HepG2 (cell line): ENCODE data around the gene TRPM1. TPM values are rescaled to one million over a fixed set of nuclear protein-coding genes. Genes with fewer than 3 reads are reported as not detected.

ENCODE experiments used
- ATAC-seq: fragments of 200-7000 bp; cut with Tn5 transposase; 3 replicates; pipeline ENCODE4 v1.9.1; 2020; ENCODE audit warnings: mild to moderate bottlenecking, moderate library complexity
- BruUV-seq: library from RNA; stranded (reverse); fragments of 400-500 nt; replicated peaks from 2 replicates; lab custom pipeline; 2021; lab: Mats Ljungman, UMichigan
- CTCF ChIA-PET: fragments of 300-600 bp; formaldehyde crosslinking; extraction: SDS; loops from one replicate; lab custom pipeline; 2021; ENCODE audit warnings: low total read pairs, inconsistent platforms, low intra/inter-chr PET ratio; lab: Yijun Ruan, JAX
- POLR2A ChIA-PET: fragments of 350-600 bp; sonication (Branson Sonifier 250); formaldehyde crosslinking; loops from one replicate; lab custom pipeline; 2020; ENCODE audit warnings: antibody characterized with exemption, inconsistent platforms; lab: Yijun Ruan, JAX
- DNase-seq: peaks from one replicate; pipeline ENCODE4 v3.0.0-alpha.2; 2015; ENCODE audit warnings: low spot score
- FAIRE-seq: peaks from 3 replicates; lab custom pipeline; 2011; peaks lifted over from hg19 to GRCh38; lab: Jason Lieb, UNC
- H2AFZ ChIP-seq: one replicate; pipeline ENCODE4 v1.6.1; 2011; ENCODE audit warnings: low read length, inconsistent platforms
- H3K27ac ChIP-seq: fragments of 300-600 bp; 3 replicates; pipeline ENCODE4 v1.8.0; 2011; ENCODE audit warnings: mixed run types, mild to moderate bottlenecking, mixed read lengths, low read length, inconsistent platforms; ENCODE audit not compliant: insufficient read depth; ENCODE audit errors: extremely low read length
- H3K27me3 ChIP-seq, 2 experiments: fragments of 200-600 bp in 1 of 2; 2 replicates in 1 of 2; 3 replicates in 1 of 2; pipeline versions ENCODE4 v1.6.0 to v1.8.0; 2011; ENCODE audit warnings: low read length in 2 of 2, mild to moderate bottlenecking in 2 of 2, moderate library complexity in 2 of 2, inconsistent platforms in 1 of 2; ENCODE audit not compliant: insufficient read depth in 2 of 2, control insufficient read depth in 1 of 2
- H3K36me3 ChIP-seq, 2 experiments: fragments of 200-600 bp in 1 of 2; replicated peaks in 1 of 2; 2 replicates in 1 of 2; 3 replicates in 1 of 2; pipeline versions ENCODE4 v1.5.1 to v1.8.0; 2011; ENCODE audit warnings: low read length in 2 of 2, inconsistent platforms in 1 of 2; ENCODE audit not compliant: insufficient read depth in 2 of 2, control insufficient read depth in 1 of 2
- H3K4me1 ChIP-seq: 2 replicates; pipeline ENCODE4 v1.5.1; 2012; ENCODE audit warnings: low read length, inconsistent platforms; ENCODE audit not compliant: insufficient read depth
- H3K4me2 ChIP-seq: 2 replicates; pipeline ENCODE4 v1.6.0; 2011; ENCODE audit warnings: low read depth, low read length, inconsistent platforms
- H3K4me3 ChIP-seq, 3 experiments: fragments of 200-600 bp in 1 of 3; sonication (generic), shearing (Covaris generic) in 1 of 3; replicated peaks in 1 of 3; 2 replicates each; pipeline ENCODE4 v1.5.1; 2011 to 2016; ENCODE audit warnings: low read length in 3 of 3, inconsistent platforms in 2 of 3, low read depth in 2 of 3, mild to moderate bottlenecking in 2 of 3, control low read depth in 1 of 3, mixed read lengths in 1 of 3; ENCODE audit not compliant: insufficient read depth in 1 of 3
- H3K79me2 ChIP-seq: one replicate; pipeline ENCODE4 v1.6.1; 2011; ENCODE audit warnings: low read length, inconsistent platforms; ENCODE audit not compliant: insufficient read depth
- H3K9ac ChIP-seq: 2 replicates; pipeline ENCODE4 v1.6.0; 2011; ENCODE audit warnings: mild to moderate bottlenecking, low read depth, low read length, inconsistent platforms; ENCODE audit not compliant: insufficient read depth
- H3K9me3 ChIP-seq: 2 replicates; pipeline ENCODE4 v1.5.1; 2012; ENCODE audit warnings: mild to moderate bottlenecking, low read length
- H4K20me1 ChIP-seq: 2 replicates; pipeline ENCODE4 v1.6.0; 2011; ENCODE audit warnings: inconsistent platforms, mild to moderate bottlenecking, low read length, moderate library complexity; ENCODE audit not compliant: insufficient read depth
- ARID2 ChIP-seq: sonication (generic); formaldehyde crosslinking; IDR thresholded peaks from 2 replicates; pipeline ENCODE4 v1.8.1; 2022; ENCODE audit warnings: mild to moderate bottlenecking, missing genetic modification reagents, borderline replicate concordance
- CAMTA2 ChIP-seq: sonication (generic); formaldehyde crosslinking; IDR thresholded peaks from 2 replicates; pipeline ENCODE4 v1.4.0; 2020; ENCODE audit warnings: mild to moderate bottlenecking, missing genetic modification reagents, borderline replicate concordance
- ELF1 ChIP-seq: sonication (generic); formaldehyde crosslinking; IDR thresholded peaks from 2 replicates; pipeline ENCODE4 v1.4.0; 2020; ENCODE audit warnings: missing genetic modification reagents
- ERF ChIP-seq: IDR thresholded peaks from 2 replicates; pipeline ENCODE4 v1.6.1; 2018; ENCODE audit warnings: missing biosample characterization, missing genetic modification reagents
- JUNB ChIP-seq: sonication (generic); formaldehyde crosslinking; IDR thresholded peaks from 2 replicates; pipeline ENCODE4 v1.8.0; 2022; ENCODE audit warnings: missing genetic modification reagents, mild to moderate bottlenecking, borderline replicate concordance
- MIER2 ChIP-seq: IDR thresholded peaks from 2 replicates; pipeline ENCODE4 v1.6.1; 2016; ENCODE audit warnings: missing biosample characterization, missing genetic modification reagents
- MTA1 ChIP-seq: sonication (generic); formaldehyde crosslinking; IDR thresholded peaks from 2 replicates; pipeline ENCODE4 v1.4.0; 2020; ENCODE audit warnings: missing genetic modification reagents, mild to moderate bottlenecking, borderline replicate concordance
- PRDM15 ChIP-seq: sonication (generic); formaldehyde crosslinking; IDR thresholded peaks from 2 replicates; pipeline ENCODE4 v1.4.0; 2020; ENCODE audit warnings: missing genetic modification reagents
- SKI ChIP-seq: fragments of 450-650 bp; IDR thresholded peaks from one replicate; pipeline ENCODE4 v1.6.1; 2018; ENCODE audit warnings: mild to moderate bottlenecking; ENCODE audit not compliant: partially characterized antibody
- SRY ChIP-seq: sonication (generic); formaldehyde crosslinking; IDR thresholded peaks from 2 replicates; pipeline ENCODE4 v1.8.0; 2022; ENCODE audit warnings: mild to moderate bottlenecking, missing genetic modification reagents
- TAF15 ChIP-seq: fragments of 200-400 bp; formaldehyde crosslinking; IDR thresholded peaks from one replicate; pipeline ENCODE4 v1.6.1; 2018; ENCODE audit warnings: mild to moderate bottlenecking, low read depth, low read length; ENCODE audit not compliant: poor library complexity, severe bottlenecking
- TCF7L2 ChIP-seq: IDR thresholded peaks from 2 replicates; pipeline ENCODE4 v1.6.1; 2011; ENCODE audit warnings: mild to moderate bottlenecking, low read depth, low read length, moderate library complexity
- ZBTB46 ChIP-seq: sonication (generic); formaldehyde crosslinking; IDR thresholded peaks from 2 replicates; pipeline ENCODE4 v1.4.0; 2020; ENCODE audit warnings: mild to moderate bottlenecking, missing genetic modification reagents, borderline replicate concordance
- ZFP36 ChIP-seq: fragments of 150-350 bp; IDR thresholded peaks from 2 replicates; pipeline ENCODE4 v1.6.1; 2018; ENCODE audit warnings: borderline replicate concordance, low read length, low read depth; ENCODE audit not compliant: partially characterized antibody
- ZNF703 ChIP-seq: sonication (generic); formaldehyde crosslinking; IDR thresholded peaks from 2 replicates; pipeline ENCODE4 v1.5.1; 2020; ENCODE audit warnings: missing genetic modification reagents, mild to moderate bottlenecking, moderate library complexity, borderline replicate concordance
- WGBS: methylation state at CpG from one replicate; pipeline ENCODE4 v1.1.6; 2017; ENCODE audit warnings: low lambda C conversion rate; 5-methylcytosine and 5-hydroxymethylcytosine counted together
- in situ Hi-C: cut with HindIII; loops from 2 replicates; pipeline ENCODE4 v1.10.0; 2017; ENCODE audit warnings: low pct_unique_long_range_greater_than_20kb; ENCODE audit not compliant: extremely low pct_ligation_motif_present
- intact Hi-C: fragments of 100-400 bp; cut with micrococcal nuclease; formaldehyde crosslinking; loops from one replicate; pipeline ENCODE4 v1.10.0; 2022; ENCODE audit not compliant: unreplicated experiment
- polyA plus RNA-seq, 8 experiments: library from polyadenylated mRNA; depleted of rRNA in 3 of 8; stranded (reverse) in 7 of 8; unstranded in 1 of 8; fragments of >200 nt; fragmentation: Illumina TruSeq in 4 of 8; extraction: Trizol in 4 of 8; gene quantifications; 2 replicates each; pipeline versions ENCODE4 v1.2.1 to v1.2.3, GENCODE V29; 2011 to 2016; ENCODE audit warnings: low read depth in 4 of 8, missing spikeins in 1 of 8, mixed read lengths in 1 of 8; ENCODE audit not compliant: insufficient read depth in 1 of 8
- total RNA-seq, 5 experiments: library from RNA; depleted of rRNA; stranded (reverse); fragments of >200 nt; fragmentation: Illumina TruSeq; extraction: Trizol; gene quantifications; 2 replicates each; pipeline ENCODE4 v1.2.3, GENCODE V29; 2016; ENCODE audit warnings: low read depth in 1 of 5

The TRPM1 gene
- total and polyA plus RNA-seq, 2 of the 13 experiments (the other 11 are each of a cell fraction or from before 2014, with no cell fraction given), result not detected

- ChIA-PET CTCF (no interaction called here), POLR2A (interaction anchor here (2.4 kb wide), 1 partner anchor 23 kb away, joined by 21 read pairs; the partner anchor contains the start of gene MTMR10)
- ATAC-seq (no peak; the same call in 2 of the 3 replicates), FAIRE-seq (no peak), DNase-seq (no peak)
- TF ChIP-seq SKI (no peak), MTA1 (CRISPR knock-in tag) (no peak), ERF (CRISPR knock-in tag) (no peak), JUNB (CRISPR knock-in tag) (no peak), ZFP36 (no peak), PRDM15 (CRISPR knock-in tag) (no peak), ARID2 (no peak), TCF7L2 (no peak), CAMTA2 (no peak), SRY (CRISPR knock-in tag) (no peak), ZBTB46 (CRISPR knock-in tag) (no peak), ZNF703 (CRISPR knock-in tag) (no peak), MIER2 (CRISPR knock-in tag) (no peak), ELF1 (CRISPR knock-in tag) (no peak), TAF15 (no peak)
- BruUV-seq, result no TSS peak
- in situ Hi-C loops (no loop called here), intact Hi-C loops (loop anchor here (5.0 kb wide), 1 partner anchor 73 kb away; no protein-coding TSS in a partner anchor)
- H3K79me2 ChIP-seq, result no peaks in the 10 kb centered on the region
- no peaks in the 10 kb centered on the region for H3K27me3 ChIP-seq
- 4% methylated on average over 2 of the region's 2 CpGs for WGBS
- H4K20me1 ChIP-seq, result no peaks in the 10 kb centered on the region
- H3K4me1 ChIP-seq, result peaks cover 17% of the 10 kb centered on the region
- H3K9me3 ChIP-seq, result peaks cover 13% of the 10 kb centered on the region
- peak overlapping the region in 1 of 3 experiments; percentile 11; a peak in 1 of 6 replicates for H3K4me3 ChIP-seq
- no peaks in the 10 kb centered on the region for H3K36me3 ChIP-seq
- no peak overlapping the region for H3K27ac ChIP-seq
- H3K4me2 ChIP-seq, result peak overlapping the region; percentile 53
- H2AFZ ChIP-seq, result peak overlapping the region; percentile 4
- no peak overlapping the region for H3K9ac ChIP-seq
These were observed 87.0 kb downstream of the TRPM1 start for GRCh38 chr15:31014608-31014925.
